ENCODE measurements around the gene CROCC. TPM values are rescaled to one million over a fixed set of nuclear protein-coding genes. Genes with fewer than 3 reads are reported as not detected.
A peak's percentile ranks its signal among the peaks of the same experiment; 100 is the strongest.
"Not testable (repeated sequence)": the region's sequence is repeated elsewhere in the genome, so short reads cannot be mapped to it uniquely, and the experiment has no call there.

CROCC gene
- total RNA-seq, 1 donor from 2014 or later = 8.9 TPM

GRCh38 chr1:16960560-16961296 lies 39.0 kb downstream of the CROCC start:
- peaks cover 18% of the 10 kb centered on the region for H3K4me1 ChIP-seq
- DNase-seq = peak; percentile 88
- peak overlapping the region; percentile 62 for H3K4me3 ChIP-seq
- H3K9me3 ChIP-seq (replicated peaks) = no peaks in the 10 kb centered on the region
- peak; percentile 75 for TF ChIP-seq CTCF (IDR thresholded peaks at IDR 0.05; ENCODE audit: borderline replicate concordance)
- no peaks in the 10 kb centered on the region for H3K27me3 ChIP-seq (ENCODE audit: low read depth)
- intact Hi-C loops (cut with micrococcal nuclease) = no loop called here
- peak overlapping the region; percentile 65 for H3K27ac ChIP-seq (replicated peaks)
- H3K36me3 ChIP-seq = peaks cover 16% of the 10 kb centered on the region

GRCh38 chr1:16961297-16962133 lies 39.8 kb downstream of the CROCC start:
- intact Hi-C loops (cut with micrococcal nuclease) = no loop called here
- H3K4me3 ChIP-seq = peak overlapping the region; percentile 62
- DNase-seq = no peak
- peaks cover 20% of the 10 kb centered on the region for H3K36me3 ChIP-seq
- no peaks in the 10 kb centered on the region for H3K27me3 ChIP-seq (ENCODE audit: low read depth)
- peaks cover 21% of the 10 kb centered on the region for H3K4me1 ChIP-seq
- no peaks in the 10 kb centered on the region for H3K9me3 ChIP-seq (replicated peaks)
- peak overlapping the region; percentile 65 for H3K27ac ChIP-seq (replicated peaks)
- TF ChIP-seq CTCF (IDR thresholded peaks at IDR 0.05; ENCODE audit: borderline replicate concordance) = no peak

- H3K36me3 ChIP-seq = peaks cover 18% of the 10 kb centered on the region
- DNase-seq; intact Hi-C loops (cut with micrococcal nuclease); H3K27me3 ChIP-seq (ENCODE audit: low read depth); H3K9me3 ChIP-seq (replicated peaks); H3K27ac ChIP-seq (replicated peaks); H3K4me3 ChIP-seq: not testable (repeated sequence)
- H3K4me1 ChIP-seq = peaks cover 32% of the 10 kb centered on the region
Observed at GRCh38 chr1:16964169-16964568, 42.4 kb downstream of the CROCC start.

- DNase-seq = no peak
- intact Hi-C loops (cut with micrococcal nuclease) = no loop called here
- Histone ChIP-seq H3K36me3 (peaks cover 18% of the 10 kb centered on the region), H3K27ac (replicated peaks) (no peak overlapping the region), H3K27me3 (ENCODE audit: low read depth) (no peaks in the 10 kb centered on the region), H3K9me3 (replicated peaks) (no peaks in the 10 kb centered on the region), H3K4me3 (no peak overlapping the region), H3K4me1 (peaks cover 27% of the 10 kb centered on the region)
- TF ChIP-seq CTCF (IDR thresholded peaks at IDR 0.05; ENCODE audit: borderline replicate concordance) = no peak
Observed at GRCh38 chr1:16965486-16966067, 43.8 kb downstream of the CROCC start.

GRCh38 chr1:16966282-16966681 lies 44.6 kb downstream of the CROCC start:
- Histone ChIP-seq H3K9me3 (replicated peaks) (no peaks in the 10 kb centered on the region), H3K36me3 (peaks cover 18% of the 10 kb centered on the region), H3K4me3 (no peak overlapping the region), H3K4me1 (peaks cover 22% of the 10 kb centered on the region), H3K27me3 (ENCODE audit: low read depth) (no peaks in the 10 kb centered on the region), H3K27ac (replicated peaks) (no peak overlapping the region)
- no peak for TF ChIP-seq CTCF (IDR thresholded peaks at IDR 0.05; ENCODE audit: borderline replicate concordance)
- intact Hi-C loops (cut with micrococcal nuclease) = no loop called here
- no peak for DNase-seq
